Endodermal cell (in vitro differentiated cells): ENCODE results near the gene LBHD1. TPM values are rescaled to one million over a fixed set of nuclear protein-coding genes. Genes with fewer than 3 reads are reported as not detected.

ENCODE experiments used
- DNase-seq: peaks from one replicate; pipeline ENCODE4 v3.0.0-alpha.2; 2017
- H3K27ac ChIP-seq: 2 replicates; pipeline ENCODE4 v1.5.1; 2013; ENCODE audit warnings: mild to moderate bottlenecking, low read depth, low read length, moderate library complexity
- H3K27me3 ChIP-seq: 2 replicates; pipeline ENCODE4 v1.6.1; 2013; ENCODE audit warnings: mild to moderate bottlenecking, low read length, moderate library complexity; ENCODE audit not compliant: insufficient read depth, control insufficient read depth, poor library complexity, severe bottlenecking
- H3K36me3 ChIP-seq: 2 replicates; pipeline ENCODE4 v1.7.0; 2013; ENCODE audit warnings: mild to moderate bottlenecking, low read length, moderate library complexity; ENCODE audit not compliant: control insufficient read depth, insufficient read depth
- H3K4me1 ChIP-seq: one replicate; pipeline ENCODE4 v1.7.0; 2013; ENCODE audit warnings: low read length; ENCODE audit not compliant: control insufficient read depth, insufficient read depth
- H3K4me3 ChIP-seq: 2 replicates; pipeline ENCODE4 v1.5.1; 2013; ENCODE audit warnings: mild to moderate bottlenecking, low read length, moderate library complexity
- H3K9ac ChIP-seq: 2 replicates; pipeline ENCODE4 v1.6.1; 2013; ENCODE audit warnings: mild to moderate bottlenecking, low read length, moderate library complexity; ENCODE audit not compliant: poor library complexity, severe bottlenecking; ENCODE audit errors: extremely low read depth
- H3K9me3 ChIP-seq: 2 replicates; pipeline ENCODE4 v1.6.1; 2013; ENCODE audit warnings: mild to moderate bottlenecking, low read length, moderate library complexity; ENCODE audit not compliant: control insufficient read depth
- H3K27ac Mint-ChIP-seq: 2 replicates; pipeline ENCODE4 v1.8.0; 2020; ENCODE audit warnings: mixed read lengths
- H3K27me3 Mint-ChIP-seq: 2 replicates; pipeline ENCODE4 v1.8.0; 2021; ENCODE audit warnings: mild to moderate bottlenecking, mixed read lengths; ENCODE audit not compliant: insufficient read depth
- H3K36me3 Mint-ChIP-seq: 2 replicates; pipeline ENCODE4 v1.8.0; 2020; ENCODE audit warnings: low read depth, mixed read lengths
- H3K4me1 Mint-ChIP-seq: 2 replicates; pipeline ENCODE4 v1.8.0; 2020; ENCODE audit warnings: mixed read lengths
- H3K4me3 Mint-ChIP-seq: 2 replicates; pipeline ENCODE4 v1.8.0; 2020; ENCODE audit warnings: mild to moderate bottlenecking, moderate library complexity, mixed read lengths
- H3K9me3 Mint-ChIP-seq: 2 replicates; pipeline ENCODE4 v1.8.0; 2020; ENCODE audit warnings: mild to moderate bottlenecking, mixed read lengths
- CTCF ChIP-seq: fragments of 200-600 bp; sonication (generic); conservative IDR thresholded peaks from 2 replicates; pipeline ENCODE4 v1.5.0; 2021; ENCODE audit warnings: antibody characterized with exemption, mild to moderate bottlenecking
- WGBS, 2 experiments: methylation state at CpG; one replicate each; pipeline versions ENCODE4 v1.1.5 to v1.1.7; 2013; ENCODE audit warnings: missing lambda C conversion rate in 2 of 2, mixed read lengths in 1 of 2; ENCODE audit not compliant: insufficient coverage in 1 of 2, insufficient read length in 1 of 2; 5-methylcytosine and 5-hydroxymethylcytosine counted together
- total RNA-seq, 2 donors: library from RNA; stranded (reverse); fragmentation: NEBNext Ultra II Directional in 1 of 2; extraction: Animal tissue kit (Norgen Biotek cat#: 25700) in 1 of 2; gene quantifications; 2 replicates in 1 of 2; 3 replicates in 1 of 2; pipeline ENCODE4 v1.2.1, GENCODE V29; 2021

Gene LBHD1
- total RNA-seq, 2 donors from 2014 or later: 7.5 to 14.1 TPM

GRCh38 chr11:62716206-62716605, 44.1 kb upstream of the LBHD1 start:
- Mint-ChIP-seq H3K27ac (peak overlapping the region; percentile 39), H3K27me3 (no peaks in the 10 kb centered on the region), H3K9me3 (no peaks in the 10 kb centered on the region), H3K4me3 (no peak overlapping the region), H3K4me1 (peaks cover 29% of the 10 kb centered on the region), H3K36me3 (peaks cover 88% of the 10 kb centered on the region)
- Histone ChIP-seq H3K36me3 (peaks cover 93% of the 10 kb centered on the region), H3K27me3 (no peaks in the 10 kb centered on the region), H3K9me3 (no peaks in the 10 kb centered on the region), H3K27ac (no peak overlapping the region), H3K4me1 (no peaks in the 10 kb centered on the region), H3K4me3 (no peak overlapping the region), H3K9ac (no peak overlapping the region)
- TF ChIP-seq CTCF: no peak
- 95 to 100% methylated on average over 5 of the region's 5 CpGs for WGBS, 2 experiments
- DNase-seq: no peak

- Mint-ChIP-seq H3K27ac (peak overlapping the region; percentile 39), H3K36me3 (peaks cover 87% of the 10 kb centered on the region), H3K27me3 (no peaks in the 10 kb centered on the region), H3K4me3 (no peak overlapping the region), H3K4me1 (peaks cover 29% of the 10 kb centered on the region), H3K9me3 (no peaks in the 10 kb centered on the region)
- H3K27ac ChIP-seq: no peak overlapping the region
- no peak overlapping the region for H3K4me3 ChIP-seq
- no peak for DNase-seq
- no peaks in the 10 kb centered on the region for H3K9me3 ChIP-seq
- H3K4me1 ChIP-seq: no peaks in the 10 kb centered on the region
- peak; percentile 47 for TF ChIP-seq CTCF
- H3K9ac ChIP-seq: no peak overlapping the region
- no peaks in the 10 kb centered on the region for H3K27me3 ChIP-seq
- WGBS, 2 experiments: 97 to 98% methylated on average over 15 to 23 of the region's 24 CpGs
- peaks cover 93% of the 10 kb centered on the region for H3K36me3 ChIP-seq
Observed at GRCh38 chr11:62715150-62716130, 43.4 kb upstream of the LBHD1 start.

- 86 to 100% methylated on average over 1 to 2 of the region's 2 CpGs for WGBS, 2 experiments
- no peak overlapping the region for H3K4me3 Mint-ChIP-seq
- Histone ChIP-seq H3K4me1 (peaks cover 9% of the 10 kb centered on the region), H3K27me3 (no peaks in the 10 kb centered on the region), H3K27ac (no peak overlapping the region), H3K4me3 (no peak overlapping the region), H3K9me3 (no peaks in the 10 kb centered on the region), H3K36me3 (peaks cover 81% of the 10 kb centered on the region), H3K9ac (no peak overlapping the region)
- H3K4me1 Mint-ChIP-seq: peaks cover 45% of the 10 kb centered on the region
- H3K27me3 Mint-ChIP-seq: no peaks in the 10 kb centered on the region
- no peak for DNase-seq
- peak; percentile 24 for TF ChIP-seq CTCF
- H3K9me3 Mint-ChIP-seq: no peaks in the 10 kb centered on the region
- H3K36me3 Mint-ChIP-seq: peaks cover 71% of the 10 kb centered on the region
- peak overlapping the region; percentile 76 for H3K27ac Mint-ChIP-seq
Observed at GRCh38 chr11:62713343-62713742, 41.3 kb upstream of the LBHD1 start.
